Fibroblast of lung (primary cell): ENCODE data around the gene KCNK7. TPM values are rescaled to one million over a fixed set of nuclear protein-coding genes. Genes with fewer than 3 reads are reported as not detected.

Source experiments
- DNase-seq, 2 donors: peaks; one replicate each; pipeline versions ENCODE4 v3.0.0 to v3.0.0-alpha.2; 2010; ENCODE audit warnings: low read depth in 2 of 2
- H2AFZ ChIP-seq: 2 replicates; pipeline ENCODE4 v1.5.1; 2012; ENCODE audit warnings: low read length, control low read depth, inconsistent platforms
- H3K27ac ChIP-seq: 2 replicates; pipeline ENCODE4 v1.5.1; 2011; ENCODE audit warnings: low read length, control low read depth; ENCODE audit not compliant: insufficient read depth
- H3K27me3 ChIP-seq: 2 replicates; pipeline ENCODE4 v1.5.1; 2011; ENCODE audit warnings: mild to moderate bottlenecking, low read length; ENCODE audit not compliant: control insufficient read depth, insufficient read depth
- H3K36me3 ChIP-seq: 2 replicates; pipeline ENCODE4 v1.5.1; 2011; ENCODE audit warnings: low read length; ENCODE audit not compliant: control insufficient read depth, insufficient read depth
- H3K4me1 ChIP-seq: 2 replicates; pipeline ENCODE4 v1.5.1; 2011; ENCODE audit warnings: low read length; ENCODE audit not compliant: control insufficient read depth, insufficient read depth; ENCODE audit errors: extremely low read depth
- H3K4me2 ChIP-seq: 2 replicates; pipeline ENCODE4 v1.5.1; 2011; ENCODE audit warnings: low read length, control low read depth; ENCODE audit not compliant: insufficient read depth; ENCODE audit errors: extremely low read depth
- H3K4me3 ChIP-seq, 4 experiments: fragments of 200-600 bp in 1 of 4; sonication (generic) in 1 of 4; replicated peaks in 1 of 4; 2 replicates each; pipeline ENCODE4 v1.5.1; 2011 to 2016; ENCODE audit warnings: low read length in 4 of 4, low read depth in 3 of 4, mild to moderate bottlenecking in 3 of 4, control low read depth in 2 of 4, inconsistent platforms in 1 of 4, mixed read lengths in 1 of 4; ENCODE audit not compliant: insufficient read depth in 1 of 4; ENCODE audit errors: control extremely low read depth in 1 of 4
- H3K79me2 ChIP-seq: 2 replicates; pipeline ENCODE4 v1.5.1; 2012; ENCODE audit warnings: mild to moderate bottlenecking, low read length, inconsistent platforms; ENCODE audit not compliant: control insufficient read depth, insufficient read depth
- H3K9ac ChIP-seq: 2 replicates; pipeline ENCODE4 v1.5.1; 2011; ENCODE audit warnings: mild to moderate bottlenecking, low read length, control low read depth; ENCODE audit not compliant: insufficient read depth
- H3K9me3 ChIP-seq: 2 replicates; pipeline ENCODE4 v1.5.1; 2012; ENCODE audit warnings: low read depth, low read length; ENCODE audit not compliant: control insufficient read depth, insufficient read depth
- H4K20me1 ChIP-seq: 2 replicates; pipeline ENCODE4 v1.5.1; 2011; ENCODE audit warnings: low read length; ENCODE audit not compliant: control insufficient read depth, insufficient read depth; ENCODE audit errors: extremely low read depth
- CTCF ChIP-seq, 2 donors: IDR thresholded peaks in 1 of 2; conservative IDR thresholded peaks in 1 of 2; 1 replicate in 1 of 2; 2 replicates in 1 of 2; pipeline ENCODE4 v1.5.1; 2011 to 2012; ENCODE audit warnings: low read length in 2 of 2, control low read depth in 1 of 2, inconsistent platforms in 1 of 2, low read depth in 1 of 2, mild to moderate bottlenecking in 1 of 2
- EZH2 ChIP-seq: IDR thresholded peaks from 2 replicates; pipeline ENCODE4 v1.5.1; 2012; ENCODE audit warnings: low read length, control low read depth, mild to moderate bottlenecking; ENCODE audit errors: missing control alignments
- polyA plus RNA-seq, 2 donors: library from polyadenylated mRNA; depleted of rRNA in 1 of 2; stranded (reverse) in 1 of 2; unstranded in 1 of 2; fragments of >200 nt; gene quantifications; 2 replicates each; pipeline ENCODE4 v1.2.1, GENCODE V29; 2011 to 2012; ENCODE audit warnings: missing spikeins in 1 of 2
- total RNA-seq: library from RNA; depleted of rRNA; stranded (reverse); fragments of >200 nt; gene quantifications from 2 replicates; pipeline ENCODE4 v1.2.1, GENCODE V29; 2014

Gene KCNK7
- total and polyA plus RNA-seq, 2 donors (not counting 1 experiment from before 2014, with no cell fraction given) = not detected

- Histone ChIP-seq H3K4me2 (no peak overlapping the region), H3K9ac (no peak overlapping the region), H3K9me3 (no peaks in the 10 kb centered on the region), H3K4me1 (peaks cover 6% of the 10 kb centered on the region), H3K79me2 (no peaks in the 10 kb centered on the region), H3K27me3 (no peaks in the 10 kb centered on the region), H3K27ac (no peak overlapping the region), H2AFZ (no peak overlapping the region), H4K20me1 (no peaks in the 10 kb centered on the region), H3K4me3 (no peak overlapping the region), H3K36me3 (peaks cover 14% of the 10 kb centered on the region)
- TF ChIP-seq EZH2 (no peak), CTCF (conservative IDR thresholded peaks at IDR 0.05 in 1 of 2, IDR thresholded peaks at IDR 0.05 in 1 of 2; ENCODE audit: low read depth in 1 of 2, low read length in 2 of 2) (no peak)
- peak; percentile 53 to 84 for DNase-seq
Observed at GRCh38 chr11:65591939-65592857, 3.4 kb downstream of the KCNK7 start.

- H3K36me3 ChIP-seq = peaks cover 14% of the 10 kb centered on the region
- no peaks in the 10 kb centered on the region for H3K9me3 ChIP-seq
- H3K4me2 ChIP-seq = no peak overlapping the region
- H2AFZ ChIP-seq = no peak overlapping the region
- H3K79me2 ChIP-seq = no peaks in the 10 kb centered on the region
- H3K27ac ChIP-seq = no peak overlapping the region
- no peaks in the 10 kb centered on the region for H4K20me1 ChIP-seq
- H3K9ac ChIP-seq = no peak overlapping the region
- TF ChIP-seq EZH2 (no peak), CTCF (conservative IDR thresholded peaks at IDR 0.05 in 1 of 2, IDR thresholded peaks at IDR 0.05 in 1 of 2; ENCODE audit: low read depth in 1 of 2, low read length in 2 of 2) (no peak)
- no peak overlapping the region for H3K4me3 ChIP-seq
- H3K4me1 ChIP-seq = peaks cover 8% of the 10 kb centered on the region
- H3K27me3 ChIP-seq = no peaks in the 10 kb centered on the region
- peak in 1 of 2 donors; percentile 57 for DNase-seq
Observed at GRCh38 chr11:65590240-65590738, 5.3 kb downstream of the KCNK7 start.

- no peak for DNase-seq
- H3K4me2 ChIP-seq = no peak overlapping the region
- no peak overlapping the region for H3K9ac ChIP-seq
- H3K27me3 ChIP-seq = no peaks in the 10 kb centered on the region
- H2AFZ ChIP-seq = no peak overlapping the region
- peaks cover 14% of the 10 kb centered on the region for H3K36me3 ChIP-seq
- H4K20me1 ChIP-seq = no peaks in the 10 kb centered on the region
- no peak overlapping the region for H3K4me3 ChIP-seq
- H3K27ac ChIP-seq = no peak overlapping the region
- peaks cover 8% of the 10 kb centered on the region for H3K4me1 ChIP-seq
- H3K79me2 ChIP-seq = no peaks in the 10 kb centered on the region
- TF ChIP-seq CTCF (conservative IDR thresholded peaks at IDR 0.05 in 1 of 2, IDR thresholded peaks at IDR 0.05 in 1 of 2; ENCODE audit: low read depth in 1 of 2, low read length in 2 of 2) = no peak
- TF ChIP-seq EZH2 = no peak
- no peaks in the 10 kb centered on the region for H3K9me3 ChIP-seq
Observed at GRCh38 chr11:65589444-65590239, 6.0 kb downstream of the KCNK7 start.
